Activated CD8-positive, alpha-beta memory T cell treated with anti-CD3 and anti-CD28 coated beads for 48 hours (primary cell): ENCODE measurements around the gene ZNF780B.

Experiments
- DNase-seq, 3 experiments: peaks; one replicate each; pipeline ENCODE4 v3.0.0-alpha.2; 2020; ENCODE audit warnings: low read depth in 2 of 3, low spot score in 2 of 3

The ZNF780B gene

GRCh38 chr19:40055832-40056504 is at the start of gene ZNF780B:
TSS of gene ZNF780B (minus strand) at chr19:40056231. CDS start at chr19:40050332, 5,899 bp downstream.
- peak; percentile 42 to 55 (median 42) for DNase-seq

DNA sequence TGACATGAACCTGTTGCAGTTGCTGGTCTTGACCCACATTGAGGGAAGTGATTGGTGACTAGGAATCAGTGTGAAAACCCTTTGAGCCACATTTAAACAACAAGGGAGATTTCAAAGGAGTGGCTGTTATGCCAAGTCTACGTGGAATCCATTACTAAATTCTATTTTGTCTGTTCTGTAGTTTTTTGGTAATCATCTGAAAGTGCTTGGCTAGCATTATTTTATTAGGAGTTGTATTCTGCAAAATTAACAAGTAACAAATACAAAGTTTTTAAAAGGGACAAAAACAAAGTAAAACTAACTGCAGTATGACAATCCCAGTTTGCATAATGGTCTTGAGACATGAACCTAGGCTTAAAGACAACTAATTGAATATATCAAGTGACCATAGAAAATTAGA is 48.7 kb upstream of the ZNF780B start:
- DNase-seq, result no peak

DNA sequence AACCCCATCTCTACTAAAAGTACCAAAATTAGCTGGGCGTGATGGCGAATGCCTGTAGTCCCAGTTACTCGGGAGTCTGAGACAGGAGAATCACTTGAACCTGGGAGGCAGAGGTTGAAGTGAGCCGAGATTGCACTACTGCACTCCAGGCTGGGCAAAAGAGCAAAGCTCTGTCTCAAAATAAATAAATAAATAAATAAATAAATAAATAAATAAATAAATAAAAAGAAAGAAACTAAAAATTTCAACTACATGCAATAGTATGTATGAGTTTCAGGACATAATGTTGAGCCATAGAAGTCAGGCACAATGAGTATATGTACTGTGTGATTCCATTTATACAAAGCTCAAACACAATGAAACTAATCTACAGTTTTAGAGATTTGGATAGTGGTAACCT is 47.6 kb upstream of the ZNF780B start:
- DNase-seq, result no peak

DNA sequence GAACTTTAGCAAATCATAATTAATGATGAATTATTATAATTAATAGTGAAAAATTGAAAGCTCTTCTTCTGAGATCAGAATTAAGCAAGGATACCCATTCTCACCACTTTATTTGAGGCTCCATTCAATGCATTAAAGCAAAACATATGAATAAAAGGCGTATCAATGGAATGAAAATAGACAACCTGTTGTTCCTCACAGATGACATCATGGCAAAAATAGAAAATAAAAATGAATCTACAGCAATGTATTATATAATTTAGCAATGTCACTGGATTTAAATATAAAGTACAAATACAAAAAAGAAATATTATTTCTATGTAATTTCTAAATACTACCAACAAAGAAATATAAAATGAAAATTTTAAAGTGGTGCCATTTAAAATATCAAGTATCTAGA is 45.8 kb upstream of the ZNF780B start:
- no peak for DNase-seq

DNA sequence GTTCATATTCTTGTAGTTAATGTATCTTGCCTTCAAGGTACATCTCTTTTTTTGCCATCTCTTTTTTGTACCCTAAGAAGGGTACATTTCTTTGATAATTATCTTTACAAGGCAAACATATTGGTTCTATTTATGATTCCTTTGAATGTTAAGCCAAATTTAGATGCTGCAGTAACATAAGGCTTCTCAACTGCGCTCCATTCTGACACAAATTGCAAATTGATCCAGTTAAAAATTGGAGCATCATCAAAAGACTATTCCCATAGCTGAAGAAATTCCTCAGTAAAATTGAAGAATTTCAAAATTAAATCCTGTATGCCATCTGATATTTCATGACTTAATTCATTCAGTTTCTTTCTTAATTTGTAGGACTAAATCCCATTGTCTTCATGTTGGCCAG is 37.4 kb upstream of the ZNF780B start:
- DNase-seq, result no peak

- DNase-seq, result no peak
Measured at GRCh38 chr19:40091205-40092129, 35.4 kb upstream of the ZNF780B start.

DNA sequence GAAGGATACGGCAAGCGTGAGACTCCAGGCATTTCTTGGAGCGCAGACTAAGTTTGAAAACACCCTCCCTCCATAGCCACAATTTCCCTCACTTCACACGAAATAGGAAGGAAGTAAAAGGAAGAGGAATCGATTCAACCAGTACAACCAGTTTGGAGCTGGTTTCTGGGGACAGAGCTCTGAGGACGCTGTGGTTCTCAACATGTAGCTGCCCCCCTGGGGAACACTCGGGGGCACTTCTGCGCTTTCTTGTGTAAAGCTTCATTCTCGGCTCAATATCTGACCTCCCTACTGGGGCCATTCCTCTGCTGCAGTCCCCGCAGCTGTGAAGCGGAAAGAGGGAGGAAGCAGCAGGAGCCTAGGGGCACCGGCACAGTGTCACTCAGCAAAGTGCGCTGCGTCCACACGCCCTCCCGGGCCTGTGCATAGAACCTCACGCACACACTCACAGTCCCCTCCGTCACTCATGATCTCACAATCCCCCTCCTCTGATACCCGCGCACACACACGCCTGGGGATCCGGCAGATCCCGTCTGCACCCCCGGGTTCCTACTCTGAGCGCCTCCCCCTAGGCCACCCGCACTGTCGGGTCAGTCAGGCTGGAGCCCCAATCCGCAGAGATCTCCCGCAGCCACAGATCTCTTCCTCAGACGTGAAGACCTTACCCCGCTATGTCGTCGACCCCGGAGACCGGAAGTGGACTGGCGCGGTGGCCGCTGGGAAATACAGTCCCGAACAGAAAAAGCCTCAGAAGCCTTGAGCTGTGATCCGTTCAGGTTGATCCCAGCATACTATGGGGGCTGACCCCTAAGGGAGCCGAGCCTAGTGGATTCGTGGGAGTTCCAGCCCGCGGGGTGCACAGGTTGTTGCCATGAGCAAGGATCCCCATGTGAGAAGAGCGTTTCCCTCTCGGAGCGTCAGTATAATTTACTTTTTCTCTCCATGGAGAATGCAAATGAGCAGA is 34.5 kb upstream of the ZNF780B start, which contains the start of gene ZNF780A:
Gene ZNF780A, minus strand, starts transcription at position 703 of the 964 bp plus-strand sequence. CDS start 6,190 bp downstream, outside the sequence.
- DNase-seq, result peak; percentile 51 to 62 (median 61)

- no peak for DNase-seq
Measured at GRCh38 chr19:40089462-40089861, 33.4 kb upstream of the ZNF780B start.

DNA sequence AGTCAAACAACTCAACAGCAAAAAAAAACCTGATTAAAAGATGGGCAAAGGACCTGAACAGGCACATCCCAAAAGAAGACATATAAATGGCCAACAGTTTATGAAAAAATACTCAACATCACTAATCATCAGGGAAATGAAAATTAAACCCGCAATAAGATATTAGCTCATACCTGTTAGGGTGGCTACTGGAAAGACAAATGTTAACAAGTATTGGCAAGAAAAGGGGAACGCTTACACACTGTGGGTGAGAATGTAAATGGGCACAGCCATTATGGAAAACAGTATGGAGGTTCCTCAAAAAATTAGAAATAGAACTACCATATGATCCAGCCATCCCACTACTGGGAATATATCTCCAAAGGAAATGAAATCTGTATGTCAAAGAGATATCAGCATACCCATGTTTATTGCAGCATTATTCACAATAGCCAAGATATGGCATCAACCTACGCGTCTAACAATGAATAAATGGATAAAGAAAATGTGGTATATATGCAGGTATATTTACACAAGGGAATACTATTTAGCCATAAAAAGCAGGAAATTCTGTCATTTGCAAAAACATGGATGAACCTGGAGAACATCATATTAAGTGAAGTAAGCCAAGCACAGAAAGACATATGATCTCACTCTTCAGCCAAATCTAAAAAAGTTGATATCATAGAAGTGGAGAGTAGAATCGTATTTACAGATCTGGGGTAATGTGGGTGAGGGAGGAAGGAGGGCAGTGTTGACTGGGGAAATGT is 32.4 kb upstream of the ZNF780B start:
- no peak for DNase-seq

DNA sequence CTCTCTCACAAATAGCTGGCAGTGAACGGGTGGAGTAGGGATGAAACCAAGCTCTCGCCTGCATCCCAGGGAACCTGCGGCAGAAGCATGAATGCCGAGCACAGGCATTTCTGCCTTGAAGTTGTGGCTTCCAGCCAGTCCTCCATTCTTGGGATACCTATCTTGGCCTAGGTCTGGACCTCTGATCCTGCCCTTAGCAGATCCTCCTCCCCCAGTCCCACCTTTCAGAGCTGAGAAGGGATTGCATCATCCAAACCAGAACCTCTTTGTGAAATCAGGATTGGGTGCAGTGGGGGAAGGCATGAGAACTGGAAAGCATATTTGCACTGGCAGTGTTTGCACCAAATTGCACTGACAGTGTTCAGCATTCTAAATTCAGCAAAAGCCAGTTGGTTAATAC is 28.9 kb upstream of the ZNF780B start:
- no peak for DNase-seq

DNA sequence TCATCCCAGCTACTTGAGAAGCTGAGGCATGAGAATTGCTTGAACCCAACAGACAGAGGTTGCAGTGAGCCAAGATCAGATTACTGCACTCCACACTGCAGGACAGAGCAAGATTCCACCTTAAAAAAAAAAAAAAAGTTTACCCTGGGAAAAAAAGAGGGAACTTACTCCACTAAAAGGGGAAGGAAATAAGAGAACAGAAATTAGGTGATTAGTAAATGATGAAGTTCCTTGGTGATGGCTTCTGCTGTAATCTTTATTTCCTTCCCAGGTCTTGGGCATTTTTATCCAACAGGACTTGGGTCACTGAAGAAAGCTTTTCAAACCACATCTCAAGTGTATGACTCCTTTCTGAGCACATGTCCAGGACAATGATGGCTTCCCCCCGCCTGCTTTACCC is 25.4 kb upstream of the ZNF780B start:
- no peak for DNase-seq

- no peak for DNase-seq
Measured at GRCh38 chr19:40080289-40080688, 24.3 kb upstream of the ZNF780B start.

DNA sequence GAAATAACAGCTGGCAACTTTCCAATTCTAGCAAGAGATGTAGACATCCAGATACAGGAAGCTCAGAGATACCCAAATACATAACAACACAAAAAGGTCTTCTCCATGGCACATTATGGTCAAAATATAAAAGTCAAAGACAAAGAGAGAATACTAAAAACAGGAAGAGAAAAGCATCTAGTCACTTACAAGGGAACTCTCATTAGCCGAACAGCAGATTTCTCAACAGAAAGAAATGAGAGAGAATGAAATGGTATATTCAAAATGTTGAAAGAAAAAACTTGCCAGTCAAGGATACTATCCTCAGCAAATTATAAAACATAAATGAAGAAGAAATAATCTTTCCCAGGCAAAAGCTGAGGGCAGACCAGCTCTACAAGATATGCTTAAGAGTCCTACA is 22.3 kb upstream of the ZNF780B start:
- no peak for DNase-seq

GRCh38 chr19:40070058-40070457 is 14.0 kb upstream of the ZNF780B start:
- no peak for DNase-seq

GRCh38 chr19:40059624-40060023 is 3.6 kb upstream of the ZNF780B start:
- no peak for DNase-seq

DNA sequence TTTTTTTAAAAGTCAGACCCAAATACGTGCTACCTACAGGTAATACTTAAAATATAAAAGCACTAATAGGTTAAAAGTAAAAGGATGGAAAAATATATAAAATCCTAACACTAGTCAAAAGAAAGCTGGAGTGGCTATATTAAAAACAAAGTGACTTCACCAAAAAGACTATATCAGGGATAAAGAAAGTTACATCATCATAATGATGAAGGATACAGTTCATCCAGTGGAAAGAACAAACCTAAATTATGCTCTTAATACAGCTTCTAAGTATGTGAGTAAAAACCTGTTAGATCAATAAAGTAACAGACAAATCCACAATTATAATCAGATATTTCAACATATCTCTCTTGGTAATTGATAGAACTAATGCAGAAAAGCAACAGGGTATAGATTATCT is 1.1 kb upstream of the ZNF780B start:
- no peak for DNase-seq

DNA sequence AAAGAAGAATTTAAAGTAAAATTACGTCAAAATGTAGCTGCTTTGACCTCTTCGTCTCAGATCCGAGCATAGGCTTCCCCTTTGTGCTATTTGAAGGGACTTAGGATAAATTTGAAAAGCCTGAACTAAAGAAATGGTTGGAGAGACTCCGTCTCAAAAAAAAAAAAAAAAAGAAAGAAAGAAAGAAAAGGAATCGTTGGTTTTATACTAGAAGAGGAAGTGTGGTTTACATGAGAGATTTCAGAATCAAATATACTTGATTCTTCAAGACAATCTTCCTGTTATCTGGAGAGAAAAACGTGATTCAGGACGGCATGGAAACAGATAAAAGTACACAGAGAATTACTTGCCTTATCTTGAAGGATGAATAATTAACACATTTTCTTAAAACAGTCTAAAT is 474 bp upstream of the ZNF780B start:
- no peak for DNase-seq

DNA sequence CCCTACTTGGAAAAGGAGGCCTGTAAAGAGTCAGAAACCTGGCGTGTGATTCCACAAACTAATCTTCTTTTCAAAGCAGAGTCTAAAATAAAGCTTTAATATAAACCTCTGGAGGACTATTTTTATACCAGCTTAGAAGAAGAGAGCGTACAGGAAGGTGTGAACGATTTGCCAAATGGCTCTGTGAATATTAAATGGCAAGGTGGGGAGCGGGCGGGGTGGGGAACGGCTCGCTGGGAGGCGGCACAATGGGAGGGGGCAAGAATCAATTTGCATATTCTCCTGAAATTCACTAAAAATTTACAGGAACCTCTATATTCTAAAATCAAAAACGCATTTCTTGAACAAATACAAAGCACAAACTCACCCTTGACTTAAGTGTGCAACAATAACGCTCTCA is 982 bp downstream of the ZNF780B start:
- DNase-seq, result no peak

GRCh38 chr19:40054632-40055031 is 1.4 kb downstream of the ZNF780B start:
- DNase-seq, result no peak

DNA sequence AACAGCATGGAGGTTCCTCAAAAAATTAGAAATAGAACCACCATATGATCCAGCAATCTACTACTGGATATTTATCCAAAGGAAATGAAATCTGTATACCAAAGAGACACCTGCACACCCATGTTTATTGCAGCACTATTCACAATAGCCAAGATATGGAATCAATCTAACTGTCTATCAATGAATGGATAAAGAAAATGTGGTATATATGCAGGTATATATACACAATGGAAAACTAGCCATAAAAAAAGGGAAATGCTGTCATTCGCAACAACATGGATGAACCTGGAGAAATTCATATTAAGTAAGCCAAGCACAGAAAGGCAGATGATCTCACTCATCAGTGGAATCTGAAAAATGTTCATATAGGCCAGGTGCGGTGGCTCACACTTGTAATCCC is 2.5 kb downstream of the ZNF780B start:
- DNase-seq, result no peak
